Vagina (tissue), 2 donors: ENCODE results near the gene CCDC102A. TPM values are rescaled to one million over a fixed set of nuclear protein-coding genes. Genes with fewer than 3 reads are reported as not detected.
A peak's percentile ranks its signal among the peaks of the same experiment; 100 is the strongest.

Experiments
- DNase-seq, 2 donors: peaks; one replicate each; pipeline ENCODE4 v3.0.0-alpha.2; 2017; ENCODE audit errors: extremely low spot score in 2 of 2
- H3K27ac ChIP-seq: fragments of 200-600 bp; sonication (generic); one replicate; pipeline ENCODE4 v1.5.1; 2019
- H3K27me3 ChIP-seq: fragments of 200-600 bp; sonication (generic); one replicate; pipeline ENCODE4 v1.5.1; 2019
- H3K36me3 ChIP-seq, 2 donors: fragments of 200-600 bp; sonication (generic); one replicate each; pipeline ENCODE4 v1.5.1; 2017 to 2019
- H3K4me1 ChIP-seq: fragments of 200-600 bp; sonication (generic); one replicate; pipeline ENCODE4 v1.5.1; 2019
- H3K4me3 ChIP-seq, 2 donors: fragments of 200-600 bp; sonication (generic); 1 replicate in 1 of 2; 2 replicates in 1 of 2; pipeline ENCODE4 v1.5.1; 2016 to 2019
- H3K9me3 ChIP-seq: fragments of 200-600 bp; sonication (generic); one replicate; pipeline ENCODE4 v1.5.1; 2019
- CTCF ChIP-seq, 3 experiments: fragments of 450-650 bp in 2 of 3; fragments of 200-600 bp in 1 of 3; sonication (generic) in 1 of 3; IDR thresholded peaks; one replicate each; pipeline ENCODE4 v1.5.1; 2017 to 2019; ENCODE audit warnings: antibody characterized with exemption in 3 of 3, mild to moderate bottlenecking in 2 of 3, moderate library complexity in 2 of 3
- POLR2A ChIP-seq, 2 donors: fragments of 450-650 bp; IDR thresholded peaks; one replicate each; pipeline ENCODE4 v1.6.1; 2017; ENCODE audit warnings: antibody characterized with exemption in 2 of 2, mild to moderate bottlenecking in 2 of 2, moderate library complexity in 2 of 2
- POLR2AphosphoS5 ChIP-seq, 2 donors: sonication (generic); formaldehyde crosslinking; IDR thresholded peaks; one replicate each; pipeline ENCODE4 v1.9.0; 2017; ENCODE audit warnings: antibody characterized with exemption in 2 of 2, mild to moderate bottlenecking in 2 of 2, low read depth in 1 of 2; ENCODE audit not compliant: insufficient read depth in 1 of 2
- intact Hi-C: fragments of 100-400 bp; cut with DNase I; formaldehyde crosslinking; loops from one replicate; pipeline ENCODE4 v1.15.1; 2023
- total RNA-seq: library from RNA; depleted of rRNA; stranded (reverse); fragments of >200 nt; gene quantifications from one replicate; pipeline ENCODE4 v1.2.3, GENCODE V29; 2016

Gene CCDC102A
- total RNA-seq, 1 donor from 2014 or later, result 22.1 TPM

- H3K36me3 ChIP-seq, result no peaks in the 10 kb centered on the region
- H3K27ac ChIP-seq, result peak overlapping the region; percentile 54
- H3K9me3 ChIP-seq, result no peaks in the 10 kb centered on the region
- no peak overlapping the region for H3K4me3 ChIP-seq
- no peaks in the 10 kb centered on the region for H3K27me3 ChIP-seq
- TF ChIP-seq CTCF (IDR thresholded peaks at IDR 0.05), result no peak
- TF ChIP-seq POLR2AphosphoS5 (IDR thresholded peaks at IDR 0.05; ENCODE audit: insufficient read depth in 1 of 2, low read depth in 1 of 2), result no peak
- no peak for TF ChIP-seq POLR2A (IDR thresholded peaks at IDR 0.05)
- peaks cover 44% of the 10 kb centered on the region for H3K4me1 ChIP-seq
- DNase-seq, result no peak
- intact Hi-C loops, result loop anchor here (10.0 kb wide), 1 partner anchor 225 kb away; no protein-coding TSS in a partner anchor
Observed at GRCh38 chr16:57529391-57530103, 6.8 kb downstream of the CCDC102A start.

- TF ChIP-seq POLR2A (IDR thresholded peaks at IDR 0.05), result no peak
- no peak for TF ChIP-seq CTCF (IDR thresholded peaks at IDR 0.05)
- no peak for TF ChIP-seq POLR2AphosphoS5 (IDR thresholded peaks at IDR 0.05; ENCODE audit: insufficient read depth in 1 of 2, low read depth in 1 of 2)
- no peaks in the 10 kb centered on the region for H3K27me3 ChIP-seq
- H3K4me3 ChIP-seq, result peak overlapping the region in 1 of 2 donors; percentile 16
- no peak overlapping the region for H3K27ac ChIP-seq
- peaks cover 36% of the 10 kb centered on the region for H3K4me1 ChIP-seq
- no peaks in the 10 kb centered on the region for H3K36me3 ChIP-seq
- H3K9me3 ChIP-seq, result no peaks in the 10 kb centered on the region
- intact Hi-C loops, result no loop called here
- no peak for DNase-seq
Observed at GRCh38 chr16:57528499-57529390, 7.6 kb downstream of the CCDC102A start.

GRCh38 chr16:57527610-57528360 is 8.6 kb downstream of the CCDC102A start:
- no peaks in the 10 kb centered on the region for H3K9me3 ChIP-seq
- intact Hi-C loops, result no loop called here
- no peak overlapping the region for H3K4me3 ChIP-seq
- H3K36me3 ChIP-seq, result no peaks in the 10 kb centered on the region
- no peaks in the 10 kb centered on the region for H3K27me3 ChIP-seq
- DNase-seq, result no peak
- no peak overlapping the region for H3K27ac ChIP-seq
- peaks cover 26% of the 10 kb centered on the region for H3K4me1 ChIP-seq
- no peak for TF ChIP-seq CTCF (IDR thresholded peaks at IDR 0.05)
- no peak for TF ChIP-seq POLR2AphosphoS5 (IDR thresholded peaks at IDR 0.05; ENCODE audit: insufficient read depth in 1 of 2, low read depth in 1 of 2)
- no peak for TF ChIP-seq POLR2A (IDR thresholded peaks at IDR 0.05)

GRCh38 chr16:57527027-57527426 is 9.3 kb downstream of the CCDC102A start:
- no peaks in the 10 kb centered on the region for H3K9me3 ChIP-seq
- intact Hi-C loops, result no loop called here
- H3K27me3 ChIP-seq, result no peaks in the 10 kb centered on the region
- H3K36me3 ChIP-seq, result no peaks in the 10 kb centered on the region
- TF ChIP-seq POLR2A (IDR thresholded peaks at IDR 0.05), result no peak
- H3K4me1 ChIP-seq, result peaks cover 19% of the 10 kb centered on the region
- H3K27ac ChIP-seq, result no peak overlapping the region
- H3K4me3 ChIP-seq, result no peak overlapping the region
- no peak for DNase-seq

GRCh38 chr16:57526498-57526897 is 9.9 kb downstream of the CCDC102A start:
- Histone ChIP-seq H3K36me3 (no peaks in the 10 kb centered on the region), H3K9me3 (no peaks in the 10 kb centered on the region), H3K4me1 (peaks cover 15% of the 10 kb centered on the region), H3K4me3 (no peak overlapping the region), H3K27me3 (no peaks in the 10 kb centered on the region), H3K27ac (no peak overlapping the region)
- intact Hi-C loops, result no loop called here
- no peak for DNase-seq
- no peak for TF ChIP-seq POLR2A (IDR thresholded peaks at IDR 0.05)
- TF ChIP-seq CTCF (IDR thresholded peaks at IDR 0.05), result no peak
- TF ChIP-seq POLR2AphosphoS5 (IDR thresholded peaks at IDR 0.05; ENCODE audit: insufficient read depth in 1 of 2, low read depth in 1 of 2), result no peak
